Stimulated activated CD4-positive, alpha-beta T cell treated with anti-CD3 and anti-CD28 coated beads, Interleukin-1b, Interleukin-23, amount 100 ng/mL, for 4 hours (primary cell): ENCODE results near the gene TNFRSF9.
A peak's percentile ranks its signal among the peaks of the same experiment; 100 is the strongest.
"Not testable (repeated sequence)": the region's sequence is repeated elsewhere in the genome, so short reads cannot be mapped to it uniquely, and the experiment has no call there.

Experiments
- DNase-seq, 2 donors: peaks; one replicate each; pipeline ENCODE4 v3.0.0-alpha.2; 2020; ENCODE audit warnings: low read depth in 2 of 2

The TNFRSF9 gene

GRCh38 chr1:7940745-7941436, at the start of gene TNFRSF9:
TNFRSF9 (minus strand) TSS chr1:7940839; CDS start chr1:7939994, 845 bp downstream.
- peak; percentile 73 for DNase-seq

- no peak for DNase-seq
Measured at GRCh38 chr1:7989762-7990428, 49.3 kb upstream of the TNFRSF9 start.

GRCh38 chr1:7988576-7988975, 47.9 kb upstream of the TNFRSF9 start:
- DNase-seq, result no peak

GRCh38 chr1:7987528-7987927, 46.9 kb upstream of the TNFRSF9 start:
- no peak for DNase-seq

GRCh38 chr1:7985851-7986612, 45.4 kb upstream of the TNFRSF9 start:
- no peak for DNase-seq

- DNase-seq, result no peak
Measured at GRCh38 chr1:7984811-7985210, 44.2 kb upstream of the TNFRSF9 start.

GRCh38 chr1:7983086-7983778, 42.6 kb upstream of the TNFRSF9 start:
- no peak for DNase-seq

GRCh38 chr1:7980984-7981383, 40.3 kb upstream of the TNFRSF9 start:
- DNase-seq, result no peak

- no peak for DNase-seq
Measured at GRCh38 chr1:7975212-7975865, 34.7 kb upstream of the TNFRSF9 start.

GRCh38 chr1:7973086-7973485, 32.4 kb upstream of the TNFRSF9 start:
- no peak for DNase-seq

- no peak for DNase-seq
Measured at GRCh38 chr1:7972285-7972684, 31.6 kb upstream of the TNFRSF9 start.

GRCh38 chr1:7971024-7971423, 30.4 kb upstream of the TNFRSF9 start:
- DNase-seq, result no peak

GRCh38 chr1:7970246-7970645, 29.6 kb upstream of the TNFRSF9 start:
- no peak for DNase-seq

GRCh38 chr1:7967651-7968050, 27.0 kb upstream of the TNFRSF9 start:
- no peak for DNase-seq

- no peak for DNase-seq
Measured at GRCh38 chr1:7967196-7967595, 26.6 kb upstream of the TNFRSF9 start.

- no peak for DNase-seq
Measured at GRCh38 chr1:7964476-7964875, 23.8 kb upstream of the TNFRSF9 start.

- not testable (repeated sequence) for DNase-seq
Measured at GRCh38 chr1:7963841-7964240, 23.2 kb upstream of the TNFRSF9 start.

GRCh38 chr1:7963378-7963730, 22.7 kb upstream of the TNFRSF9 start:
- not testable (repeated sequence) for DNase-seq

GRCh38 chr1:7962636-7963377, 22.2 kb upstream of the TNFRSF9 start:
- DNase-seq, result no peak

- DNase-seq, result peak in 1 of 2 donors; percentile 43
Measured at GRCh38 chr1:7962014-7962335, 21.3 kb upstream of the TNFRSF9 start.
